Cortex of kidney (tissue), 1 donor: Measurements from ENCODE around the gene OTUB2.

Experiments
- DNase-seq: peaks from one replicate; lab custom pipeline; 2025; lab: John Stamatoyannopoulos, UW

Gene OTUB2

DNA sequence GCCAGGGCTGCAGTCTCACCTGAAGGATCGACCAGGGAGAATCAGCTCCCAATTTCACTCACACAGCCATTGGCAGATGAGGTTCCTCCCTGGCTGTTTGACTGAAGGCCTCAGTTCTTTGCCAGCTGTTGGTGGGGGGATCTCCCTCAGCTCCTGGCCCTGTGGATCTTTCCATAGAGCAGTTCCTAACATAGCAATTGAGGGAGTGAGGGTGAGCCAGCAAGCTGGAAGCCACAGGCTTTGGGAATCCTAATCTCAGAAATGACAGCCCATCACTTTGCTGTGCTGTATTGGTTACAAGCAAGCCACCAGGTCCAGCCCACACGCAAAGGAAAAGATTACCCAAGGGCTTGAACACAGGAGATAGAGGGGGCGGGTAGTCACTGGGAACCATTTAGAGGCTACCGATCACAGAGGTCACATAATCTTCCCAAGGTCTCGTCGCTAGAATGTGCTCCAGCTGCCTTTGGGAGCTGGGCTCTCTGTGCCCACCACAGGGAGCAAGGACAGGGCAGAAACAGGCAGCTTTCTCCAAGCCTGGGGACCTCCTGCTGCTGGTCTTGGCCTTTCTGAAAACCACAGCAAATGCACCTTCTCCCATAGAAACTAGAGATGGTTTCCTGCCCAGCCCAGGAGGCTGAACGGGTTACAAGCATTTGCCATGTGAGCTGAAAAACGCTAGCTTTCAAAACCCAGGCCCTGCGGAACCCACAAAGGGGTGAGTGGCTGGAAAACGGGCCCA is 4.6 kb upstream of the OTUB2 start:
- no peak for DNase-seq

- no peak for DNase-seq
These were observed 3.4 kb upstream of the OTUB2 start for GRCh38 chr14:94022532-94023411.

GRCh38 chr14:94024549-94024948 is 1.6 kb upstream of the OTUB2 start:
- DNase-seq: no peak

DNA sequence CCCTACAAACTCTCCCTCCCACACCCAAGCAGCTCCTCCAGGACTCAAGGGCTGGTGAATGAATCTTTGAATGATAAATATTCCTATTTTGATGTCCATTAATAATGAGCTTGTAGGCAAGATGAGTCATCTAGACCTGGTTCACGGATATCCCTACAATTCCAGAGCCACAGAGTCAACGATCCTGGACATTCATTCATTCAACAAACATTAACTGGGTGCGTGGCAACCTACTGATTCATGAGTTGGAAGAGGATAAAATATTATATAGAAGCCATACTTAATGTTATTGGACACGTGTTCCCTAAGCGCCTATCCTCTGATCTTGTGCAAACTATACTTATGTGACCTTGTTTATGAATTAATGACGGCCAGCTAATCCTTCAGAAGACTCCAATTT is 420 bp upstream of the OTUB2 start:
- DNase-seq: no peak

- DNase-seq: no peak
These were observed 839 bp downstream of the OTUB2 start for GRCh38 chr14:94026889-94027469.

DNA sequence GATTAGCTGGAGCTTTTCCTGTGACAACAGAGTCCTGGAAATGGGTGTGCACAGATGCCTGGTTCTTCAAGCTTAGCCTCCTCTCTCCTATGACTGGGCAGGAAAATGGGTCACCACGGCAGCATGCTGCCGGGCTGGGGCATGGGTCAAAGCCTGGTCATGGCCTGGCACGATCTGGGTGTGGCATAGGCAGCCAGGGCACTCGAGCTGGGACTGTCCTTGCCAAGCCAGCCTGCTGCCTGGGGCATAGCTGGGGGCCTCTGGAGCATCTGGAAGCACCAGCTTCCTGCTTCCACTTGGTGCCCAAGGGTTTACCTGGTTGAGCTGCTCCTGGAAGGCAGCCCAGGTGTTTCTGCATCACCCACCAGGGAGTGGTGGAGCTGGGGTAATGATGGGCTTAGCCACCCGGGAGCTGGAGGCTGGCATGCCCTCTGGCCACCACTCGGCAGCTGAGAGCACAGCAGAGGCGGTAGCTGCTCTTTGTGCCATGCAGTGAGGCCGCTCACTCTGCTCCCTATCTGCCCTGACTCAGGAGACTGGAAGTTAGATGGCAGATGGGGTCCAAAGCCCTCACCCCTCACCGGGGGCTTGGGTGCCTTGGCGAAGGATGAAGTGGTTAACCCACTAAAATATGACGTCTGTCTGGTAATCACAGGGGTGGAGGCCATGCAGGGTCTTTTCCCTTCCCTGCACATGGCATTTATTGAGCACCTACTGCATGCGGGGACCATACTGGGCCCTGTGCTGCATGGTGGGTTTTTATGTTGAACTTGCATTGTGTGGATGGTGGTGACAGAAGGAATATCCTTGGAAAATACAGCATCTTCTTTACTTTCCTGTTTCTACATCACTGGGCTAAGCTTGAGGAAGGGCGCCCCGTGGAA is 1.7 kb downstream of the OTUB2 start:
- DNase-seq: no peak

- no peak for DNase-seq
These were observed 2.3 kb downstream of the OTUB2 start for GRCh38 chr14:94028450-94028826.

DNA sequence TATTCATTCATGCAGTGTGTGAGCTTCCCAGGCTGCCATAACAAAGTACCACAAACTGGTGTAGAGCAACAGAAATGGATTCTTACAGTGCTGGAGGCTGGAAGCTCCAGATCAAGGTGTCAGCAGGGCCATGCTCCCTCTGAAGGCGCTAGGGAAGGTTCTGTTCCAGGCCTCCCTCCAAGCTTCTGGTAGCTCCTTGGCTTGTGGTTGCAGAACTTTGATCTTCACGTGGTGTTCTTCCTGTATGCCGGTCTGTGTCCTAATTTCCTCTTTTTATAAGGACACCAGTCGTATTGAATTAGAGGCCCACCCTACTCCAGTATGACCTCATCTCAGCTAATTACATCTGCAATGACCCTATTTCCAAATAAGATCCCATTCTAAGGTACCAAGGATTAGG is 3.1 kb downstream of the OTUB2 start:
- DNase-seq: no peak

DNA sequence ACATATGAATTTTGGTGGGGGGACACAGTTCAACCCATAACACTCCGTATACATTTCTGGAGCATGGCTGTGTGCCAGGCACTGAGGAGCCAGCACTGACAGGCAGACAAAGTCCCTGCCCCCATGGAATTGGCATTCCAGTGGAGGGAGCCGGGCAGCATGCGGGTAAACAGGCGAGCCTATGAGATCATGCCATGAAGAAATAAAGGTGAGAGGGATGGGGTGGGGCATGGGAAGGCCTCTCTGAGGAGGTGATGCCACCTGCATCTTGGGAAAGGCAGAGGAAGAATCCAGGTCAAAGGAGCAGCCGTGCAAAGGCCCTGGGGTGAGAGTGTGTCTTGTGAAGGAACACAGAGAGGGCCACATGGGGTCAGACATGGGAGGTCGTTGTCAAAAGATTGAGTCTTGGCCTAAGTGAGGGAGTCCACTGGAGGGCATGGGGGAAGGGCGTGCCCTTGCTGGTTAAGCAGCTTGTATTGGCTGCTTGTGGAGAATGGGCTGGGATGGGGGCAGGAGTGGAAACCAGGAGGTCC is 3.6 kb downstream of the OTUB2 start:
- no peak for DNase-seq

GRCh38 chr14:94030571-94030970 is 4.4 kb downstream of the OTUB2 start:
- no peak for DNase-seq

- no peak for DNase-seq
These were observed 5.2 kb downstream of the OTUB2 start for GRCh38 chr14:94031161-94031882.

DNA sequence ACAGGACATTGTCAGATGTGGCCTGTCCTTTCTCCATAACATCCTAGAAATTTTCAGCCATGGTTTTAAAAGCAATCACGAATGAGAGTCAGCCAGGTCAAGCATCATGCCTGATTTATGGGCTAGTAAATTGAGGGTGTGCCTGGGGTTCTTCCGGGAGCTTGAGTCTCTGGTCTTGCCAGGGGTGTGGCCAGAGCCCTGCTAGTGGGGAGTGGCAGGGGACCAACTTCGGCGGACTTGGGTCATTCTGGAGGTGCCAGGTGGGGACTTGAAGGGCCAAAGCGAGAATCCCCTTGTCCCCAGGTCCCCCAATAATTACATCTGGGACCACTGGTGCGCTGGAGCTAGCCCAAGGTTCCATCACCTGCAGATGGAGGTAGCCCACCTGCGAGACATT is 5.7 kb downstream of the OTUB2 start:
- DNase-seq: no peak

DNA sequence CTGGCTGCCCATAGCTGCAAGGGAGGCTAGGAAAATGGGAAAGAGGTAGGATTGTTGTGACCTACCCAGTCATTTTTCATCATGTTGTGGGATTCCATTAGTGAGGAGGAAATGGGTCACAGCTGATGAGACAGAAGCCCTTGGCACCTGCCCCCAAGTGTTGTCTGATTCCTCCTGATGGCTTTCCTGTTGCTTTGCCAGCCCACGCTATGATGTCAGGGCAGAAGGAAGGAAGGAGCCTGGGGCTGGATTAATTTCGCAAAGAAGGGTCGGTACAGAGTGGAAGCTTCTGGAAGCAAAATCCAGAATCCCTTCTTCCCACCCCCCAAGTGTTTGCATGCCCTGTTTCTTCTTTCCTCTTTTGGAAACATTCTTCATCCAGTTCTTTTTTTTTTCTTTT is 8.7 kb downstream of the OTUB2 start:
- no peak for DNase-seq

- no peak for DNase-seq
These were observed 10.4 kb downstream of the OTUB2 start for GRCh38 chr14:94036313-94037167.

- DNase-seq: no peak
These were observed 11.8 kb downstream of the OTUB2 start for GRCh38 chr14:94037954-94038353.

- DNase-seq: no peak
These were observed 12.4 kb downstream of the OTUB2 start for GRCh38 chr14:94038510-94038909.

GRCh38 chr14:94038921-94039629 is 12.9 kb downstream of the OTUB2 start:
- DNase-seq: no peak

DNA sequence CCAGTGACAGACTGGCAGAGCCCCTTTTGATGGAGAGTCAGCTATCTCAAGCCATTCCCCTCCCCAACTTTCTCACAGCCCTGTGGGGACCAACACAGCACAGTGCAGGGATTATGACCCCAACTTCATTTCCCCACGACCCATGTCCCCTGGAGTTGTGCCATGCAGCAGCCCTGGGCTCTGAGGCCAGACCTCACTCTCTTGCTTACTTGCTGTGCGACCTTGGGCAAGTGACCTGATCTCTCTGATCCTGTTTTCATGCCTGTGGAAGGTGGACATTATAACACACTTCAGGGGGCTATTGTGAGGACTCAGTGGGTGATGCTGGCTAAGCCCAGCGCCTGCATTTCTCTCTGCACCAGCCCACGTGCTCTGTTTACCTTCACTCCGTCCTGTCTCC is 14.1 kb downstream of the OTUB2 start:
- no peak for DNase-seq

DNA sequence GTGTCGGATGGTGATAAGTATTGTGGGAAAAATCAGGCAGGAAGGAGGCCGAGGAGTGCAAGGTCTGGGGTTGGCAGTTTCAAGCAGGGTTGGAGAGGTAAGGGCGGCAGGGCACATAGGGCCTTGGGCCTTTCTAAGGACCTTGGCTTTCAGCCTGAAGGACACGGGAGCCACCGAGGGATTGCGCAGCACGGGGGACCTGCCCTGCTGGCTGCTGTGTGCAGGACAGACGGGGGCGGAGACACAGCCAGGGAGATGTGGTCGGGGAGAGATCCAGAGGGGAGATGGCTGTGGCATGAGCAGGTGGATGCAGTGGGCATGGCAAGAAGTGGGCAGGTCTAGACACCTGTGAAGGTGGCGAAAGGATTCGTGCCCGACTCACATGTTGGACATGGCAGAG is 14.7 kb downstream of the OTUB2 start:
- no peak for DNase-seq
